Testis (tissue), 2 donors: ENCODE data around the gene SPEM2.

ENCODE experiments used
- CTCF ChIP-seq, 3 experiments: fragments of 450-650 bp in 2 of 3; fragments of 200-600 bp in 1 of 3; sonication (generic) in 1 of 3; IDR thresholded peaks; one replicate each; pipeline ENCODE4 v1.5.1; 2016 to 2019; ENCODE audit warnings: antibody characterized with exemption in 3 of 3, mild to moderate bottlenecking in 2 of 3, moderate library complexity in 1 of 3
- POLR2A ChIP-seq: fragments of 450-650 bp; IDR thresholded peaks from one replicate; pipeline ENCODE4 v1.6.1; 2017; ENCODE audit warnings: antibody characterized with exemption, mild to moderate bottlenecking, moderate library complexity

DNA sequence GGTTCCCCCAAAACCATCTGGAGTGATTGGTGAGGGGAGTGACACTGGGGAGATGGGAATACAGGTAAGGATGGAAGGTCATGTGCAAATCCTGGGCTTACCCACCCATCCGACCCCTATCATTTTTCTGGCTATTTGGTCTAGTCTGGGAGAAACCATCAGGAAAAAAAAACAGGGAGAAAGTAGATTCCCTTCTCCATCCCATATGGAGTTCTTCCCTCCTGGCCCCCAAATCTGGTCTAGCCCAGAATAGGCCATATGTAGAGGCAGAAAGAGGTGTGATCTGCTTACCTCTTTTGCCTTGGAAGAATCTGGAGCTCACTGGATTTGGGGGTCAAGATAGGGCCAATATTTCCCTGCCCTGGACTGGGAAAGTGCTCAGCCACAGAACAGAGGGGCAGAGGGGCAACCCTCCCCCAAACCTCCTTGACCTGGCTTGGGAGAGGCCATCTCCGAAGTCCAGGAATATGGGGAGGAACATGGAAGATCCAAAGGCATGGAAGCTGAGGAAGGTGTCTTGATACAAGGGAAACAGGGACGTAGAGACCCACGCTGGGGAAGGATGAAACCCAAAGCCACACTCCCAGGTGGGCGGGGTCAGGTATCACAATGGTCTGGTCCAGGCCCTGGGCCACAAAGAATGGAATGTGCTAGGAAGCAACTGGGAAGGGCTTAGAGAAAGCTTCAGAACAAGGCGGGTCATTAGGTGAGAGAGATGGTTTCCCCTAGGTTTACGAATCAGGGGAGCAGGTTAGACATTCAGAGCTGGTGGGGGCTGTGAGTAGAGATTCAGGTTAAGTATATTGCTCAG is 35.6 kb downstream of the SPEM2 start:
- TF ChIP-seq POLR2A: no peak
- no peak for TF ChIP-seq CTCF (IDR thresholded peaks at IDR 0.05)
